NCI-H1930 (cell line): ENCODE data around the gene ARMC2.
"Not testable (repeated sequence)": the region's sequence is repeated elsewhere in the genome, so short reads cannot be mapped to it uniquely, and the experiment has no call there.

Source experiments
- DNase-seq, 2 experiments: peaks; one replicate each; lab custom pipeline; 2025; lab: John Stamatoyannopoulos, UW

The ARMC2 gene

DNA sequence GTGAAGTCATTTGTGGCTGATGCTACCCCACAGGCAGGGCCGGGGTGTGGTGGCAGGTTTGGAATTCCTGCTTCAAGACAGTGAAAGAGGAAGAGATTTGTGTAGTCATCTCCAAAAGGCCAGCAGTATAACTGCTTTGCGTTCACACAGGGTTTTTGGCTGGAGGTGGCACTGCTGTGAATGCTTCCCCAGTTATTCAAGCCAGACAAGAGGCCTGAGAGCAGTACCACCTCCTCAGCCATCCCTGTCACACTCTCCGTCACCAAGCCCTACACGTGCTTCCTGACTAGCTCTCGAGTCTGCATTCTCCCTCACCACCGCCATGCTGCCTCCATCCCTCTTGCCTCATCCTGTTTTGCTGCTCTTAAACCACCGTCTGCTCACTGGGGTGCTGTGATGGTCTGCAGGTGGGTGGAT, 23.9 kb downstream of the ARMC2 start:
- DNase-seq = no peak

DNA sequence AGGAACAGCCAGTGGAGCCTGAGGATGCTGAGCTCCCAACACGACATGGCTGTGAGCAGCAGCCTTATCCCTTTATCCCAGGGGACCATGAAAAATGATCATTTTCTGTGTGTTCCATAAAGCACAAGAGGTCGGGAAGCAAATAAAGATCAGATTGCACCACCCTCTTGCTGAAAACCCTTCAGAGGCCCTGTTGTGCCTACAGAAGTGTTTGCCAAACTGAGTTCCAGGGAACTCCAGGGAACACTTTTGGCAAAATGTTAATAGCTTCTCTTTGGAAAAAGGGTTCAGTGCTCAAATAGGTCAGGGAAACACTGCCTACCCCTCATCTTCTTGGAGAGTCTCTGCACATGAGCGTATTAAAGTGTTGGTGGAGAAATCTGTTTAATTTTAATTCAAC, 24.4 kb downstream of the ARMC2 start:
- DNase-seq = no peak

DNA sequence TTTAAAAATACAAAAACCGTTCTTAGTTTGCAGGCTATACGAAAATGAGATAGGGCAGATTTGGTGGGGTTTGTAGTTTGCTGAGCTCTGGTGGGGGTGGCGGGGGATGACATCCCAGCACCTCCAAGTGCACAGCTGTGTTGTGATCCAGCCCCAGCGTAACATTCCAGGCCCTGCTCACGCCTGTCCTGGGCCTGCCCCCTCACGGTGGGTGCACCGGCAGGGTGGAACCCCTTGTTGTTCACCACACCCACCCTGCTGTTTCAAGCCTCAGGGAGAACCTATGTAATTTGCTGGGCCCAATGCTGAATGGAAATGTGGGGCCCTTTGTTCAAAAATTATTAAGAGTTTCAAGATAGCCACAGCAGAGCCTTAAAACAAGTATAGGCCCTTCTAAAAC, 25.0 kb downstream of the ARMC2 start:
- no peak for DNase-seq

DNA sequence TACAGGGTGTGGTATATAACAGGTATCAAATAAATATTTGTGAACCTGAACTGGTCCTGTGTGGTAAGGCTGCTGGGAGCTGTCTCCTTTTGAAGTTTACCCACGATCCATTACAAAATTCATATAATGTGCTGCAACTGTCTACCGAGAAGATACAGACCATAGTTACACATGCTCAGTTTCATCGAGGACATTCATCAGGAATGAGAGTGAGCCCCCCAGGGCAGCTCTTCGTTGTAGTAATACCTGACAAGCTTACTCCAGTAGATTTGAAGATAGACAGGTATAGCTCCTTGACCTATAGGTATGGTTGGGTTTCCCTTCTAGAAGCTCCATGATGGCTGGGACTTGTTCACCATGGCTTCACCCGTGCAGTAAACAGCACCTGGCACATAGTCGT, 25.7 kb downstream of the ARMC2 start:
- no peak for DNase-seq

DNA sequence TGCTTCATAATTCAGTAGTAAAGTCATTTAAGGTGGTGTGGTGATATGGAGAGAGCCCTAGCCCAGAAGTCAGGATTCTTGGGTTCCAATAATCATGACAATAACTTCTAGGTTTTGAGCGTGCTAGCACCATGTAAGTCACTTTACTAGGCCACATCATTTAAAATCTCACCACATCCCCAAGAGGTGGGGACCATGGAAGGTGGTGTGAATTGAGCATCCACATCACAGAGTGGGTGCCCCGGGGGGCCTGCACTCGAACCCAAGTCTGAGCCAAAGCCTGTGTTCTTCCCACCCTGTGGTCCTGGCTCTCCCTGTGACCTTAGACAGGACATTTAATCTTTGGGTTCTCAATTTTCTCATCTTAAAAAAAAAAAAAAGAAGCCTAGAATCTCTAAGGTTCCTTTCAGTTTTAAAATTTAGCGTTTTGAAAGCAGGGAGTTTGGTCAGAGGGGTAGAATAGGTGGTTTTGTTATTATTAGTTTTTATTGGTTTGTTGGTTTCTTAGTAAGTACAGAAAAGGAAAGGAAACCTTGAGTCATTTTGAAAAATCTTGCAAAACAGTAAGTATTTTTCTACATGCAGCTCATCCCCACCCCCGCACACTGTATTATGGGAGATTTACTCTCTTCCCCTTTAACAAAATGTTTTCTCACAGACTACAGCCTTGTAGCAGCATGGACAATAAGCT, 26.4 kb downstream of the ARMC2 start:
- no peak for DNase-seq

DNA sequence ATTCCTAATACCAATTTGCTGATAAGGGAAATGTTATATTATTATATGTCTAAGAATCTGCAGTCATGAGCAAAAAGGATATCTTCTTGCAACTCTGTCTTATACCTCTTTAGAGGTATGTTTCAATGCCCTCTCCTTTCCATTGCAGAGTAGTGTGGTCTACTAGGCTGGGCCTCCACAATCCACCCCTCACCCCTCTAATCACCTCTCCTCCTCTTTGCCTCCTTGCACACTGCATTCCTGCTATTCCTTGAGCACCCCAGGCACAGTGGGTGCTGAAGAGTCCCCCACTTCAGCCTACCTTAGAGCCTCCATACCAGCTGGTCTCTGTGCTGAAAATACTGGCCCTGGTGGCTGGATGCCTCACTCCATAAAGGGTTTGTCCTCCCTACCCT, 26.9 kb downstream of the ARMC2 start:
- no peak for DNase-seq

DNA sequence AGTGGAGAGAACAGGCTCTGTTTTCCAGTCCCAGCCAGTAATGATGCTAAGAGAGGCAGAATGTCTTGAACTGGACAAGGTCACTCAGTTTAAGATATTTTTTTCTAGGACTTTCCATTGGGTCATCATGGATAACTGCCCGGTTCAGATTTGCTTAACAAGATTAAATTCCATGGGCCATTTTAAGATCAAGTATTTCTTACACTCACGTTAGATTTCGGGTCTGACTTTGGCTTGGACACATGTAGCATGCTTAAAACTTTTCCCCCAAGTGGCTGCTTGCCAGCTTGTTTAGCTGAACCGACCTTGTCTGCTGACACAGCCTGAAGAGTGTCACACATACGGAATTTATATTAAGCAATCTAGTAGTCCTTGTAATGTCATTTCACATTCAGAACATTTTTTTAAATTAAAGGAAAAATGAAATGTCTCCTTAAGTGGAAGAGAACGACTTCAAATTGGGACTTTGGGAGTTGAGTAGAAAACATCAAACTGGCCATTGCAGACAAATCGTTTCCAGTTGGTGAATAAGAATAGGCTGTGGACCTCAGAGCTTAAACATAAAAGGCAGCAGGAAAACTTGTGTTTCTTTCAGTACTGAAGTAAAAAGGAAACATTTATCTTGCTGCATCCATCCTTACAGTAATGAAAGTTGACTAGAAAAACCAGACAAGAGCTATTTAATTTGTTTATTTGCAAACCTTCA, 29.0 kb downstream of the ARMC2 start:
- no peak for DNase-seq

DNA sequence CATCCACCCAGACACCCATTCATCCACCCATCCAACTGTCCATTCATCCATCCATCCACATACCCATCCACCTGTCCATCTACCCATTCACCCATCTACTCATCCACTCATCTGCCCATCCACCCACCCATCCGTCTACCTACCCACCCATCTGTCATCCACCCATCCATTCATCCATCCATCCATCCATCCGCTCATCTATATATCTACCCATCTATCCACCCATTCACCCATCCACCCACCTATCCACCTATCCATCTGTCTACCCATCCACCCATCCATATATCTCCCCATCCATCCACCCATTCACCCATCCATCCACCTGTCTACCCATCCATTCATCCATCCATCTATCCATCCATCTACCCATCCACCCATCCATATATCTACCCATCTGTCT, 30.7 kb downstream of the ARMC2 start:
- no peak for DNase-seq

DNA sequence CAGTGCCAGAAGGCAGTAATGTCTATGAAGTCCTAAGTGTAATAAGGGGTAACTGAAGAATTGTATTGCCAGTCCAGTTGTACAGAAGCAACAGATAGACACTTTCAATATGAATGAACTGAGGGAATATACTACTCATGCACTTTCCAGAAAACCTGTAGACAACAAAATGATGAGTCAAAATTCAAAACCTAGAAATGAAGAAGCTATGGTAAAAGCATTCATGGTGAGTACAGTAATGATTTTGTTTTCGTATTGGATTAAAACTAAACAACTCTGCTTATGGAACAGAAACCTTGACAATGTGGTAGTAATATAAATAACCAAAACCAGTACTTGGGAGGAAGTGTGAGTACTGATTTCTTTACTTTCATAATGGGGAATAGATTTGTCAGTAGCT, 35.0 kb downstream of the ARMC2 start:
- DNase-seq = no peak

DNA sequence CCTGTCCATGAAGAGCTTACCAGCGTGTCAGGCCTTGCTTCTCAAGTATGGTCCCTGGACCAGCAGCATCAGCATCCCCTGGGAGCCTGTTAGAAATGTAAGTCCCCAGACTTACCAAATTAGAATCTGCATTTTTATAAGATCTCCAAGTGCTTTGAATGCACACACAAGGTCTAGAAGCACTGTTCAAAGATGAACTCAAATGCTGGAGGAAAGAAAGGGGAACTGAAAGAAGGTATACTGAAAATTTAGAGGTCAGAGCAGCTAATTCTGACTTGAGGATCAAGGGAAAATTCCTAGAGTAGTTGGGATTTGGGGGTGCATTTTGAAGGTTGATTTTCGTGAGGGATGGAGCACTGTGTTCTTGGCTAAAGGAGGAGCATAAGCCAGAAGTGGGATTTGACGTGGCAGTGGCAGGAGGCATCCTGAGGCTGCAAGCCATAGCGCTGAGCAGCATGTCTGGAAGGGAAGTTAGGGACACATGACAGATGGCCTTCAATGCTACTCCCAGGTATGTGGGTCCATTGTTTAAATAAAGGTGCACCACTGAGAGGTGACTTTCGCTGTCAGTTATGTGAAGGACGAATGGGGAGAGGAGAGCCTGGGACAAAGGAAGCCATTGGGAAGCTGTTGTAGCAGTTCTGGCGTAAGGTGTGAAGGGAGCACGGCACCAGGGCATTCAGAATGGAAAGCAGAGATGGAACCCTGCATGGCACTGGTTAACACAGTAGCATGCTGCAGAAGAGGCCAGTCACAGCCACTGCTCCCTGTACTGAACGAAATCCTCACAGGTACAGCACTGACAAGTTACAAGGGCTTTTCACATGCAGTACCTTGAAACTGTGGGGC, 36.2 kb downstream of the ARMC2 start:
- DNase-seq = no peak

DNA sequence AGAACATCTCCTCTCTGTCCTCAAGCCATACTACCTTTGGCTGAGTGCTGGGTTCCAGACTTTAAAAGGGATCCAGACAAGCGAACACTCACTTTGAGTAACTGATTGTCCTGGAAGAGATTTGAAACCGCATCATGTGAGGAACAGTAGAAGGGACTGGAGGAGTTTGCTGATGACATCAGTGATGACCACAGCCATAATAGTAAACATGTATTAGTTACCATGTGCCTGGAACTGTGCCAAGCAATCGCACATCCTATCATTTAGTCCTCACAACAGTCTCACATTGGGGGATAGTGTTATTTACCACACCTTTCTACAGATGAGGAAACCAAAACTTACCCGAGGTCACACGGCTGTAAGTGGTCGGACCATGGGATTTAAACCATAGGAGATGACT, 39.8 kb downstream of the ARMC2 start:
- DNase-seq = no peak

DNA sequence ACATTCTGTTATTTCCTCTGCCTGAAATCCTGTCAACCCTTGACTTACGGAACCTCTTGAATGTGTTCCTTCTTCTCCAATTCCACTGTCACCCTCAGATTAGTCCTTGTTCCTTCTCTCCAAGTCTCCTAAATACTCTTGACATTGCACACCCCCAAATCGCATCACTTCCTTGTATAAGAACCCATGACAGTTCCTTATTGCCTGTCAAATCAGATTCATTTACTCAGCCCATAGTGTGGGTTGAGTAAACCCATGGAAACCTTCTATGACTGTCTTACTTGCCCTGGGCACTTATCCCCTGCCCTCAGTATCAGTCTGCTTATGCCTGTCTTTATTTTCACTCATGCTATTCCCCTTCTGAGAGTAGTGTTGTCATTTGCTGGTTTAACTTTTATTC, 40.5 kb downstream of the ARMC2 start:
- DNase-seq = no peak

DNA sequence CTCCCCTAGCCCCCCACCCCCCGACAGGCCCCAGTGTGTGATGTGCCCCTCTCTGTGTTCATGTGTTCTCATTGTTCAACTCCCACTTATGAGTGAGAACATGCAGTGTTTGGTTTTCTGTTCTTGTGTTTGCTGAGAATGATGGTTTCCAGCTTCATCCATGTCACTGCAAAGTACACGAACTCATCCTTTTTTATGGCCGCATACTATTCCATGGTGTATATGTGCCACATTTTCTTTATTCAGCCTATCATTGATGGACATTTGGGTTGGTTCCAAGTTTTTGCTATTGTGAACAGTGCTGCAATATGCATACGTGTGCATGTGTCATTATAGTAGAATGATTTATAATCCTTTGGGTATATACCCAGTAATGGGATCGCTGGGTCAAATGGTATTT, 42.7 kb downstream of the ARMC2 start:
- DNase-seq = not testable (repeated sequence)

DNA sequence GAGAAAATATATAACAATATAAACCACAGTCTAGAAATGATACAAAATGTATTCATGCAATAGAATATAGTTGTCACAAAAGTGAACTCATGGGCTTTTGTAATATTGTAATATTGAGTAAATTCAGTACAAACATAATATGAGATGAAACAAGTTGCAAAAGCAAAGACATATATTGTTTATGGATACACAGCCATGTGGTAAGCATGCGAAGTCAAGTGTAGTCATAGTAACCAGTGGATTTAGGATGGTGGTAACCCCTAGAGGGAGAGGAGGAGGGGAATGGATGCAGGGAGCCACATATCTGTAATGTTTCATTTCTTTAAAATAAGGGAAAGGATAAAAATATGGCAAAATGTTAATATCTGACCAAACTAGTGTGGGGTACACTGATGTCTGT, 47.3 kb downstream of the ARMC2 start:
- DNase-seq = no peak

DNA sequence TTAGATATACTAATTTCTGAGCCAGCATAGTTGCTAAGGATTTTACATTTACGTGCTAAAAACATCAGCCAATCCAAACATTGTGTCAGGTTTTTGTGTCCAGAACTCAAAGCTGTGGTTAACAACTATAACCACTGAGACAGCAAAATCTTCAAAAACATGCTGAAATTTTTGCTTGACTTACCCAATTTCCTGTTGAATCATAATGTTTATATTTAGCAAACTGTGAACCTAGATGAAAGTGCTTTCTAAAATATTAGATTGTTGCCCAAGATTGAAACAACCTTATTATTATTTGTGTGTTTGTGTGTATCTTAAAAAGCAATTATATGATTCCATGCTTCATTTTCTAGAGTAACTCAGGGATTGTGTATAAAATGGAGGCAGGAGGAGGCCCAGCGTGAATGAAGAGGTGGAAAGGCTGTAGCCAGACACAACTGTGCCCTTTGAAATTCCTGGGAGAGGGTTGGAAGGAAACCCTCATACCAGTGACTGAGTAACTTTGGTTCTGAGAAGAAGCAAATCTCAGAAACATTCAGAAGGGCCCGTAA, 48.0 kb downstream of the ARMC2 start:
- no peak for DNase-seq

DNA sequence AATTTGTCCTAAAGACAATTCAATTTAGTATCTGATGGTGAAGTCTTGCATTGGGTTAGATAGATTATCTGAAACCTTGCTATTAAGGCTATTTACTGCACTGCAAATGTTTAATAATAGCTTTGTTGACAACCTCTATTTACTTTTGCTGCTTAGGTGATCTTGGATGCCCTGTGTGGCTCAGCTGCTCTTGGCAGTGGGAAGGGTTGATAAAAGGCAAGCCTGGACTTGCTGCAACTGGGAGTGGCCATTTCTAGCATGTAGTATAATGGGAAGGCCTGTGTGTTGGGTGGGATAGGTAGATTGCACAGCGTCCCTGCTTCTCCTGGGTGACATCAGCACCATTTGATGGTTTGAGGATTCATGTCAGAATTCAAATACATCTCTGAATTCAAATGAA, 49.1 kb downstream of the ARMC2 start:
- DNase-seq = peak; percentile 22 to 49

DNA sequence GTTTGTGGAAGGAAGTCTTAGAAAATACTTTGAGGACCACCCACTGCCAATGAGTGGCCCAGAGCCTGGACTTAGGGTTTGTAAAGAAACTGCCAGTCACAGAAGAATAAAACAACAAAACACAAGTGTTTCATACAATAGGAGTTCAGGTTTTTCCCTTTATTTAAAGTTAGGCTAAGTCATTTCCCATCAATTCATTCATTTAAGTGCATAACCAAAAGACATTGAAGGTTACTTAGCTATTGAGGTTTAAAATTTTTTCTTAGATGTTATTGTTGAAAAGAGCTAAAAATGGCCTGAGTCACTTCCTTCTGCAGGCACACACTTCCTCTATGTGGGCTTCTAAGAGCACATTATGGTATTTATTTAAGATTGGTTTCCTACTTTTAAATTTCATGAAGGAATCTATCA, 54.2 kb downstream of the ARMC2 start:
- DNase-seq = no peak

DNA sequence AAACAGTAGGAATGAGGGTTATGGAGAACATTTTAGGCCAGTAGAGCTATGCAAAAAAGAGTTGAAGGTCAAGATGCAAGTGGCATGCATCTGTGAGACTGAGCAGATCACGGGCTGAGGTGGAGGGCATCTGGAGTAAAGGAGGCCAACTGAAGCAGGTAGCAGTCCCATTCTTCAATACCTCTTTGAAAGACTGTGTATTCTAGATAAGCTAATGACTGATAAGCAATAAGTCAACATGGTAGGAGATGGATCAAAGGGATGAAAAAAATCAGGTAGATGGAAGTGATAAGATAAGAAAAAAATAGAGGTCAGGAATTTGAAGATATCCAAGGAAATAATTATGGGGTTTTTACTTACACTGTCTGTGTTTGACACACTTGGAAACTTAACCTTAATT, 55.6 kb downstream of the ARMC2 start:
- no peak for DNase-seq

DNA sequence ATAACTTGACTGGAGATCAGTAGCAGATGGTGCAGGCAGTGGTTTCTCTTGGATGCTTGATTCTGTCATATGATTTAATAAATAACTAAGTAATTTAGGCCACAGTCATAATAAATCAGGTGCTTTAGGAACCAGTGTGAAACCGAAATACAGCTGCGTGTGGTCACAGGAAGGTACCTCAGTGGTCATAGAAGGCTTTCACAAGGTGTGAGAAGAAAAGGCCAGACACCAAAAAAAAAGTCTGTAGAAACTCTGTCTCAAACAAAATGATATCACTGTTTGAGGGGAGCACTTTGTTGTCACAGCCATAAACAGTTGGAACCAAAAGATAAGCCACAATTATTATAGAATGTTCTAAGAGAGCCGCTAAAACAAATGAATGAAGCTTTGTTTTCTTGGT, 56.5 kb downstream of the ARMC2 start:
- DNase-seq = no peak

DNA sequence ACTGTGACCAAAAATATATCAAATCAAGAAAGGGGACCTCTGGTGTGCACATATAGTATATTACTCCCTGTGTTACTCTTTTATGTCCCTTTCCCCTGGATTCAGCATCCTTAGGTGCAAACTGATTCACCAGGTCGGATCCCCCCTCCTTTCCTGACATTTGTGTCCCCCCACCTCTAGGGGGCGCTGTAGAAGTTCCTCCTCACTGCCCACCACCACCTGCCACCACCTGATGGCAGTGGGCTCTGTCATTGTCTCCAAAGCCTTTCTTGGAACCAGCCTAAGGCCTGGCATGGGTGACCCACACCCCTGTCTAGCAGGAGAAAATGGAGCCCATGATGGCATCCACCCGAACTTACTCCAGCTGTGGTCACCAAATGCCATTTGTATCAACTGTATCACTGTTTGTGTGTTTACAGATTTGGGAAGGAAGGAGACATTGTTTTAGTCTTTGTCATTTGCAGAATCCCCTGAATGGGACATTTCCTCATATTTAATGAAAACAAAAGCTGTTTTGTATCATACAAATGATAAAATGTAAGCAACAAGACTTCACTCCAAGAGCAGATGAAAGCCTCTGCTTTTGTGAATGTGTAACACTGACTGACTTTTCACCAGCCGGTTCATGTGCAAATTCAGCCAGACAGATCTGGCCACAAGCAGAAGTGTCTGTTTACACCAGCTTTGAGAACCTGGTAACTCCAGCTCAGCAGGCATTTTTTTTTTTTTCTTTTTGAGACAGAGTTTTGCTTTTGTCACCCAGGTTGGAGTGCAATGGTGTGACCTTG, 66.2 kb downstream of the ARMC2 start:
- DNase-seq = peak in 1 of 2 experiments; percentile 40

DNA sequence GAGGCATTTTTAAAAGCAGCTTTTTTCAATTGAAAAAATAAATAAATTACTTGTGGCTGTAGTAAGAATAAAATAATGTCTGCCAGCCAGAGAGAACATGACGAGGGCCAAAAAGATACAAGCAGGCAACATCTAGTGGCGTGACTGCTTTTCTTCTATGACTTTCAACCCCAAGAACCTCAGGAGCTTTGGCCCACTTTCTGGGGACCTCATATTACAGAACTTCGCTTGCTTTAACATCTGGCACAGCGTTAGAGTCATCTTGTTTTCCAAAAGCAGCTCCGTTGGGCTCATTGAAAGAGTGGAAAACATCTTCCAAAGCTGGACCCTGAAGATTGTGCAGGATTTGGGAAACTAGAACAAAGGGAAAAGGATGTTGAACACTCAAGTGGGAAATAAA, 67.0 kb downstream of the ARMC2 start:
- DNase-seq = no peak
